Measurements from ENCODE around the gene NLRP4. TPM values are rescaled to one million over a fixed set of nuclear protein-coding genes. Genes with fewer than 3 reads are reported as not detected.

Gene NLRP4
- total RNA-seq, 1 donor from 2014 or later = not detected

DNA sequence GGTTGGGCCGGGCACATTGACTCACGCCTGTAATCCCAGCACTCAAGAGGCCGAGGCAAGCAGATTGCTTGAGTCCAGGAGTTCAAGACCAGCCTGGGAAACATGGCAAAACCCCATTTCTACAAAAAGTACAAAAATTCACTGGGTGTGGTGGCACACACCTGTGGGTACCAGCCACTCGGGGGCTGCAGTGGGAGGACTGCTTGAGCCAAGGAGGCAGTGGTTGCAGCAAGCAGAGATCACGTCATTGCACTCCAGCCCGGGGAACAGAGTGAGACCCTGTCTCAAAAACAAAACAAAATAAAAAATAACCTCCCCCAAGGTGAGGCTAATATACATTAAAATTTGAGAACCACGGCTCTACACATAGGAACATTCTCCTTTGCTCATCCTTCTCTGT lies 70.9 kb downstream of the NLRP4 start:
- Mint-ChIP-seq H3K27me3 (ENCODE audit: insufficient read depth, low read depth) (peaks cover 9% of the 10 kb centered on the region), H3K4me3 (no peak overlapping the region), H3K9me3 (peaks cover 51% of the 10 kb centered on the region), H3K36me3 (no peaks in the 10 kb centered on the region), H3K27ac (no peak overlapping the region), H3K4me1 (no peaks in the 10 kb centered on the region)
- H3K27ac ChIP-seq = no peak overlapping the region
- peaks cover 9% of the 10 kb centered on the region for H3K9me3 ChIP-seq (ENCODE audit: low read depth)
- no peak for TF ChIP-seq EZH2 (IDR thresholded peaks at IDR 0.05)
- no peak for TF ChIP-seq EZH2phosphoT487 (IDR thresholded peaks at IDR 0.05)
- no peak for TF ChIP-seq CTCF (IDR thresholded peaks at IDR 0.05)
- no peak for DNase-seq (ENCODE audit: low spot score)
- no peak overlapping the region for H3K4me3 ChIP-seq
- H3K36me3 ChIP-seq = no peaks in the 10 kb centered on the region
- no peaks in the 10 kb centered on the region for H3K4me1 ChIP-seq
- H3K79me2 ChIP-seq (ENCODE audit: low read depth) = no peaks in the 10 kb centered on the region
- H3K4me2 ChIP-seq = no peak overlapping the region
- H3K27me3 ChIP-seq = no peaks in the 10 kb centered on the region
- no peak overlapping the region for H3K9ac ChIP-seq
- no peaks in the 10 kb centered on the region for H3F3A ChIP-seq (ENCODE audit: low read depth)
- H4K20me1 ChIP-seq (ENCODE audit: low read depth) = no peaks in the 10 kb centered on the region
- H2AFZ ChIP-seq (replicated peaks) = no peak overlapping the region

DNA sequence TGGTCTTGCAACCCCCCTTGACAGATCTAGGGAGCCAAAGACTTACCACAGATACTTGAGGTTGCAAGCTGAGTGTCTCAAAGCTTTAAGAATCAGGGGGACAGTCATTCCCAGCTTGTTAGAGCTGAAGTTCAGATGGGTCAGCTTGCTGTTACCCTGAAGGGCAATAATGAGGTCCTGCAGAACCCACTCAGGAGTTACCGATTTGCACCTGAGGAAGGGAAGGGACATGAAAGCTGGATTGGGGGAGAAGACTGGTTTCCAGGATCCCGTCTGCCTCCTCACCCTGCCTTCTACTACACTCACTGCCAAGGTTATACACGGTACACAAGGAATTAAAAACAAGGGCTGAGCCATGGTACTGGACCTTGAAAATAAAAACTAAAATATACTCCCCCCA lies 71.4 kb downstream of the NLRP4 start:
- H3K9me3 Mint-ChIP-seq = peaks cover 56% of the 10 kb centered on the region
- Histone ChIP-seq H3K79me2 (ENCODE audit: low read depth) (no peaks in the 10 kb centered on the region), H3K9ac (no peak overlapping the region), H3K4me2 (no peak overlapping the region), H3F3A (ENCODE audit: low read depth) (no peaks in the 10 kb centered on the region), H3K9me3 (ENCODE audit: low read depth) (peaks cover 9% of the 10 kb centered on the region), H2AFZ (replicated peaks) (no peak overlapping the region), H3K27me3 (no peaks in the 10 kb centered on the region), H3K4me3 (no peak overlapping the region), H3K36me3 (no peaks in the 10 kb centered on the region), H3K4me1 (no peaks in the 10 kb centered on the region), H4K20me1 (ENCODE audit: low read depth) (no peaks in the 10 kb centered on the region), H3K27ac (no peak overlapping the region)
- H3K27ac Mint-ChIP-seq = no peak overlapping the region
- TF ChIP-seq EZH2 (IDR thresholded peaks at IDR 0.05) = no peak
- TF ChIP-seq CTCF (IDR thresholded peaks at IDR 0.05) = no peak
- TF ChIP-seq EZH2phosphoT487 (IDR thresholded peaks at IDR 0.05) = no peak
- H3K4me1 Mint-ChIP-seq = no peaks in the 10 kb centered on the region
- H3K36me3 Mint-ChIP-seq = no peaks in the 10 kb centered on the region
- DNase-seq (ENCODE audit: low spot score) = no peak
- no peak overlapping the region for H3K4me3 Mint-ChIP-seq
- H3K27me3 Mint-ChIP-seq (ENCODE audit: insufficient read depth, low read depth) = peaks cover 9% of the 10 kb centered on the region

- peaks cover 56% of the 10 kb centered on the region for H3K9me3 Mint-ChIP-seq
- no peaks in the 10 kb centered on the region for H3K27me3 ChIP-seq
- H3K9me3 ChIP-seq (ENCODE audit: low read depth) = peaks cover 9% of the 10 kb centered on the region
These were observed 73.5 kb downstream of the NLRP4 start for GRCh38 chr19:55909801-55910200.

More at GRCh38 chr19:55909801-55910200, 73.5 kb downstream of the NLRP4 start:
- Histone ChIP-seq H2AFZ (replicated peaks) (no peak overlapping the region), H3K9ac (no peak overlapping the region), H3F3A (ENCODE audit: low read depth) (no peaks in the 10 kb centered on the region), H3K4me2 (no peak overlapping the region), H3K27ac (no peak overlapping the region), H3K4me3 (no peak overlapping the region), H3K4me1 (no peaks in the 10 kb centered on the region), H4K20me1 (ENCODE audit: low read depth) (no peaks in the 10 kb centered on the region), H3K36me3 (no peaks in the 10 kb centered on the region), H3K79me2 (ENCODE audit: low read depth) (no peaks in the 10 kb centered on the region)
- Mint-ChIP-seq H3K27me3 (ENCODE audit: insufficient read depth, low read depth) (peaks cover 6% of the 10 kb centered on the region), H3K4me1 (no peaks in the 10 kb centered on the region), H3K27ac (no peak overlapping the region), H3K4me3 (no peak overlapping the region), H3K36me3 (no peaks in the 10 kb centered on the region)
- TF ChIP-seq EZH2 (IDR thresholded peaks at IDR 0.05) (no peak), EZH2phosphoT487 (IDR thresholded peaks at IDR 0.05) (no peak), CTCF (IDR thresholded peaks at IDR 0.05) (no peak)
- no peak for DNase-seq (ENCODE audit: low spot score)

All from neural progenitor cell (in vitro differentiated cells).